Fibroblast of the conjunctiva (primary cell): ENCODE measurements around the gene BCL2L12.
A peak's percentile ranks its signal among the peaks of the same experiment; 100 is the strongest.

ENCODE experiments used
- DNase-seq: peaks from one replicate; pipeline ENCODE4 v3.0.0-alpha.2; 2010; ENCODE audit warnings: low read depth

BCL2L12 gene

DNA sequence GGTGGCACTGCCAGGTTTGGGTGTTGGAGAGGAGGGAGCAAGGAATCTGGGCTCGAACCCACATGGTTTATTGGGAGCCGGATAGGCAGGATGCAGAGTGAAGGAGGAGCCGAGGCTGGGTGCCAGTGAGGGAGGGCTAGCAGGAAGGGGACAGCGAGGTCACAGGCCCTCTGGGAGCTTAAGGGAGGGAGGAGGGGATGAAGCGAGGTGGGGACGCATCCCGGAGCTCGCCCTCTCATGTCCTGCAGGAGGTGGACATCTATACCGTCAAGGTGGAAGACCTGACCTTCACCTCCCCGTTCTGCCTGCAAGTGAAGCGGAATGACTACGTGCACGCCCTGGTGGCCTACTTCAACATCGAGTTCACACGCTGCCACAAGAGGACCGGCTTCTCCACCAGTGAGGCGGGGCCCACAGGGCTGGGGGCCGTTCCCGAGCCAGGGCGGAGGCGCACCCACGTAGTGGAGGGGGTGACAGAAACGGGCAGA, 20.2 kb downstream of the BCL2L12 start:
- no peak for DNase-seq

DNA sequence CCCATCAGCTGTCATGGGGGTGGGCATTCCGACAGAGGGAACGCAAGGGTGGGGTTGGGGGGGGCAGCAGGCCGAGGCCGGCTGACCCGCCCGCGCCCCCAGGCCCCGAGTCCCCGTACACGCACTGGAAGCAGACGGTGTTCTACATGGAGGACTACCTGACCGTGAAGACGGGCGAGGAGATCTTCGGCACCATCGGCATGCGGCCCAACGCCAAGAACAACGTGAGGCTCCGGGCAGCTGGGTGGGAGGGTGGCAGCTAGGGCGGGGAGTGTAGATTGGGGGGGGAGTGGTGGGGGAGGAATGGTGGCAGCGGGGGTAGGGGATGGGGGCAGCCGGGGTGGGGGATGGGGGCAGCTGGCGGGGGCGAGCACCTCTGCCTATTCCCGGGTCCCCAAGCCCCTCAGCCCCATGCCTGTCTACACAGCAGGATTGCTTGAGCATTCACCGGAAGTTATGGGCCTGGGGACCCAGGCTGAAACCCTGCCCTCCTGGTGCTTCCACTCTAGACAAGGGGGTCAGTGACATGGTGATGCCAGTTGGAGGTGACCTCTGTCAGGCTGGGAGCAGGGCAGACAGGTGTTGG, 20.9 kb downstream of the BCL2L12 start:
- DNase-seq = no peak

DNA sequence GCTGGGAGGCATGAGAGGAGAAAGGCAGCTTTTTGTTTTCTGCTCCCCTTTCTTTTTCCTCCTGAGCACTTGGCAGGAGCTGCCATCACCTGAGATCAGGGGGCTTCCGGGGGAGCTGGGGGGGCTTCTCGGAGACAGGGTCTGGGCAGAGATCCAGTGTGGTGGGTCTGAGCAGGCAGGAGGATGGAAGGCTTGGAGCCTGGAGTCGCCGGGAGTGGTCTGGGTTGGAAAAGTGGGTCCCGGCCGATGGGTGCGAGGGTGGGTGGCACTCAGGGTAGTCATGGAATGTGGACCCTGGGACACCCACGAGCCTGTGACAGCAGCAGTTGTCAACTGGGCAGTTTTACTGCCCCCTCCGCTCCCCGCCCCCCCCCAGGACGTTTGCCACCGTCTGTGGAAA, 21.4 kb downstream of the BCL2L12 start:
- DNase-seq = no peak

DNA sequence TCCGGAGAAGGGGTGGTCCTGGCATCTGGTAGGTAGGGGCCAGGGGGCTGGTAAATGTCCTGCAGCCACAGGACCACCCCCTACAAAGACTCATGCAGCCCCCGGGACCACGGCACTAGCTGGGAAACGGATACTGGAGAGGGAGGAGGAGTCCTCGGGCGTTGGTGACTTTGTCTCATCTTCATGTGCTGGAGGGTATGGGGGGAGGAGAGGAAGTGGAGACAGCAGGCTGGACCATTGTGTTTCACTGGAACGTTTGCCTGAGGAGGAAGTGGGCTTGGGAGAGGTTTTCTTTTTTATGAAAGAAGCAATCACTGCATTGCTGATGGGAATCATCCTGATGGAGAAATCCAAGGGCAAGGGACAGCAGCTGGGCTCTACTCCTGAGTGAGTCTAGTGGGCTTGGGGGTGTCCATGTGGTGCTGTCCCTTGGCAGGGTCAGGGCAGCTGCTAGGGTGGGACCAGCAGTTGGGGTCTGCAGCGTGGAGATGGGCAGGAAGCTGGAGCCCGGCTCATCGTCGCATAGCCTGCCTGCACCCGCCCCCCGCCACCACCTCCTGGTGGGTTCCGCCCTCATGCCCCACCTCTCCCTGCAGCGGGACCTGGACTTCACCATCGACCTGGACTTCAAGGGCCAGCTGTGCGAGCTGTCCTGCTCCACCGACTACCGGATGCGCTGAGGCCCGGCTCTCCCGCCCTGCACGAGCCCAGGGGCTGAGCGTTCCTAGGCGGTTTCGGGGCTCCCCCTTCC, 22.0 kb downstream of the BCL2L12 start:
- DNase-seq = no peak

DNA sequence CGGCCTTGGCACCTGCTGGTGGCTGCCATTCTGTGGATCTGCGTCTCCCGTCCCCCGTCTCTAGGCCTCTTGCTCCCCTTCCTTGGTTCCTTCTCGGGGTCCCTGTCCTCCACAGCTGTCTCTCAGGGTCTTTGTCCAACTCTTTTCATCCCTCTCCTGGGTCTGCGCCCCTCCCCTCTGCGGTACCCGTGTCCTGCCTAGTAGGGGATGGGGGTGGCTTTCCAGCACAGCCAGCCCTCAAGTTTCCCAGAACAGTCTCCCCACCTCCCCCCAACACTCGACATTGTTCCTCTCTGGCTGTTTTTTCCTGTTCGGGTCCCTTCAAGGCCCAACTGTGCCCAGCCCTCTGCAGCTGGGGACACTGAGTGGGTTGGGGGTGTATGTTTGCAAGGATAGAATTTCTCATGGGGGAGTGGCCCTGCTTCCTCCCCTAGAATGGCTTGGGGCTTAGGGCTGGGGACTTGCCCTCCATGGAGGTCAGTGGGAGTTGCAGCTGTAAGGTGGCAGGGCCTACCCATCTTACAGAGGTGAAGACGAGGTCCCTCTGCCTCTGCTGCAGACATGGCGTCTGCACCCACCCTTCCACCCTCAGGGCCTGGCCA, 22.9 kb downstream of the BCL2L12 start:
- no peak for DNase-seq

DNA sequence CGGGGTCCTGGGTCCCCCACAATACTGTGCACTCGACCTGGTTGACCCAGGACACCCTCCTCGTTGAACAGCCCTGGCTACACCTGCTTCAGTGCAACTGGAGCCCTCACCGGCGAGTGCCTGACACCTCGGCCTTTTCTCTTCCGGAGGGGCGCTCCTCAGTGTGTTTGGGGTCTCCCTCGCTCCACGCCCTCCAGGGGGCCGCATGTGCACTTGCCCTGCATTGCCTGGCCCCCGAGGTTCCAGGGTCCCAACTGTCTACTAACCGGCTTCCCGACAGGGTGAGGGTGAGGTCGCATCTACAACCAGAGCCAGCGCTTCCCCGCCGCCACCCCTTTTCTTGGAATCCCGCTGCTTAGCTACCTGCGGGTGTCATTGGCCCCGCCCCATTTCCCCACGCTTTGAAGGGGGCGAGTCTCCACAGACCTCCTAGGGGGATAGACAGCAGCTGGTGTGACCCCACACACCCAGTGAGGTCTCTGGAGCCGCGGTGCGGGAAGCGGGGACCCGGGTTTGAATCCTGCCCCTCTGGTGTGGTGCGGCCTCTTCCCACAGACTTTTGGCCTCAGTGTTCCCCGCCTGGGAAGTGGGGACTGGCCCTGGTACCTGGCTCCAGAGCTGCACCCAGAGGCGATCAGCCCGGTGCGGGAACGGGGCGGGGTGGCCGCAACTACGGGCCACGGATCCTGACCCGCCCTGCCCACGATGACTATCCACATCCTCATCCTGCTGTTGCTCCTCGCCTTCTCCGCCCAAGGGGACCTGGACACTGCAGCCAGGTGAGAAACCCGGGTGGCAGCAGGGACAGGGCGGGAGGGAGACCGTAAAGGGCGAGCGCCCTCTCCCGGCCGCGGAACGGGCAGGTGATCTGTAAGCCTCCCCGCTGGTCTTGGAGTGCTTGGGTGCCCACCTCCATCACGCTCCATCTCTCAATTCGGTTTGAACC, 23.7 kb downstream of the BCL2L12 start, which contains the start of gene ADM5:
TSS of gene ADM5 (plus strand) at position 462 of the 946 bp plus-strand sequence. CDS start at position 706, 244 bp downstream.
- no peak for DNase-seq

DNA sequence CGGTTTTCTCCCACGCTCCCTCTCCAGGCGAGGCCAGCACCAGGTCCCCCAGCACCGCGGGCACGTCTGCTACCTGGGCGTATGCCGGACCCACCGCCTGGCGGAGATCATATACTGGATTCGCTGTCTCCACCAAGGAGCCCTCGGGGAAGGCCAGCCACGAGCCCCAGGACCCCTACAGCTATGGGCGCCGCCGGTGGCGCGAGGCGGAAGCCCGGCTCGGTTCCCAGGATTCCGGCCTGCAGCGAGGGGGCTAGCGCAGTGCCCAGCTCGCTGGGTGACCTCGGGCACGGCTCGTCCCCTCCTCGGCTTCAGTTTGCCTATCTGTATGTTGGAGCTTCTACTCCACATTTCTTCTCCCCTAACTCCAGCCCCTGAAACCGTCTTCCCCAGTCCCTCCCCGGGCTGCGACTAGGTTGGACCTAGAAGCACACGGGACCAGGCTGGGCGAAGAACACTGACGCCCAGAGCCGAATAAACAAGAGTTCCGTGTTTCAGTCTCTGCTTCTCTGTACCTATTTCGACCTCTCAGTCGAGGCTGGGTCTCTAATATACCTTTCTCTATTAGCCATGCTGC, 24.4 kb downstream of the BCL2L12 start:
- no peak for DNase-seq

DNA sequence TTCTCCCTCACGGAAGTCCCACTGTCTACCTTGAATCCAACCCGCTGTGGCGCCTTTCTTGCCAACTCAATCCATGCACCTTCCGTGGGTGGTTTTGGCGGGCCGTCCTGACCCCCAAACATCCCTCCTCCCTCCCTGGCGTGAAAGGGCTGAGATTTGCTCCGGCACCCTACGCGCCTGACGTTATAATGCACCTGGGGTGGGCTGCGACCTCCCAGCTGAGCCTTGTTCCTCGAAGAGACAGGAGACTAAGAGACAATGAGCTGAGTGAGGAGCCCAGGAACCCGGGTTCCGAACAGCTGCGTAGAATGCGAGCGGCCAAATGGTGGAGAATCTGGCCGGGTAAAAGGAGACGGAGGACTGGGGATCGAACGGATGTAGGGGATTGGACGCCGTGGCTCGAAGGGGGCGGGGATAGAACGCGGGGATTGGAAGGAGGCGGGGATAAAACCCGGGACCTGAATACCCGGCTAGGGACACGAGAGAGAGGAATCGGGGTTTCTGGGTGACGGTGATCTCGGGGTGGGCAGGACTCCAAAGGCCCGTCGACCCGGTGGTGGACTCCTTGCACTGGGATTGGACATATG, 25.0 kb downstream of the BCL2L12 start, which contains the start of gene CPT1C:
TSS of gene CPT1C (plus strand) at position 461 of the 587 bp plus-strand sequence. CDS start 1,137 bp downstream, outside the sequence.
- peak; percentile 50 for DNase-seq

DNA sequence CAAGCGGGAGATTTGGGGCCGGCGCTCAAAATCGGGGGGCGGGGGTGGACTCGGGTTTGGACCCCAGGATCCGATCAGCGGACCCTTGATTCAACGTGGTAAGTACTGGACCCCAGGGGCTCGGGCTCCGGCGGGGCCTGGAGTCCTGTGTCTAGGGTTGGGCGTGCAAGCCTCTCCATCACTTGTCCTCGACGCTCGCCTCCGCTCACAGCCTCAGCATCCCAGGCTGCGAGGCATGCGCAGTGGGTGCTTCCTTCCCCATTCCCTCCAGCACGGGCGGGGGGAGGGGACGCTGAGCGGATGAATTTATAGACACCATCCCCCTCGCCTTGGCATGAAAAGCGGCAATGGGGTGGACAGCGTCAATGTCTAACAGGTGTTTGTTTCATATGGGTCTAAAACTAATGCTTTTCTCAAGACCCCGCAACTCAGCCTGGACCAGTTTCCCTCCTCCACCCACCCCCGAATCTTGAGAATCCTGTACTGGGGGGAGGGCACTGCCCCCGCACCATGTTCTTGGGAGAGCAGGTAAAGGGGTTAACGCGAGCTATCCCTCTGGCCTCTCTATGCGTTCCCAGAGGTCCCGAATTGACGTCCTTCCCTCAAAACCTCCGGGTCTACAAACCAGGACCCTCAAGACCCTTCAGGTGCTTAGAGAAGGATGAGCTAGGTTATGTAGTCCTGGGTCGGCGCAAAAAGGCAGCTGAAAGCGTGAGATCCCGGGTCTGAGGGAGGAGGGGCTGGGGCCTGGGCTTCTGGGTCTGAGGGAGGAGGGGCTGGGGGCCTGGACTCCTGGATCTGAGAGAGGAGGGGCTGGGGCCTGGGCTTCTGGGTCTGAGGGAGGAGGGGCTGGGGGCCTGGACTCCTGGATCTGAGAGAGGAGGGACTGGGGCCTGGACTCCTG, 25.8 kb downstream of the BCL2L12 start:
- peak; percentile 49 for DNase-seq

DNA sequence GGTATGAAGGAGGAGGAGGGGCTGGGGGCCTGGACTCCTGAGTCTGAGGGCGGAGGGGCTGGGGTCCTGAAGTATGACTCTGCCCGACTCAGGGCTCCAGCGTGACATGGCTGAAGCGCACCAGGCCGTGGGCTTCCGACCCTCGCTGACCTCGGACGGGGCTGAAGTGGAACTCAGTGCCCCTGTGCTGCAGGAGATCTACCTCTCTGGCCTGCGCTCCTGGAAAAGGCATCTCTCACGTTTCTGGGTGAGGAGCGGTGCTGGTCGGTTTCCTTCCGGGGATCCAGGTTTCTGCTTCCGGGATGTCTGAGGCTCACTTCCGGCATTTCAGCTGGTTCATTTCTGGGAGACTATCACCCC, 26.4 kb downstream of the BCL2L12 start:
- no peak for DNase-seq

DNA sequence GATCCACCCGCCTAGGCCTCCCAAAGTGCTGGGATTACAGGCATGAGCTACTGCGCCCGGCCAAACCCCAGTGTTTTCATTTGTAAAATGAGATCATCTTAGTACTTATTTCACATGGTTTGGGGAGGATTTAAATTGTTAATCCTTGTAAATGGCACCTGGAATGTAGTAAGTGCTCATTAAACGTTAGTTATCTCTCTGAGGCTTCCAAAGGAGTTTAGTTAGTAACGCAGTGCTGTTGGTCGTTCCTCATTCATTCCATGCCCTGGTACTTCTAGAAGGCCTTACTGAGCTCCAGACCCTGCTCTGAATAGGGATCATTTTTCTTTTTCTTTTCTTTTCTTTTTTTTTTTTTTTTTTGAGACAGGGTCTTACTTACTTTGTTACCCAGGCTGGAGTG, 30.4 kb downstream of the BCL2L12 start:
- no peak for DNase-seq

DNA sequence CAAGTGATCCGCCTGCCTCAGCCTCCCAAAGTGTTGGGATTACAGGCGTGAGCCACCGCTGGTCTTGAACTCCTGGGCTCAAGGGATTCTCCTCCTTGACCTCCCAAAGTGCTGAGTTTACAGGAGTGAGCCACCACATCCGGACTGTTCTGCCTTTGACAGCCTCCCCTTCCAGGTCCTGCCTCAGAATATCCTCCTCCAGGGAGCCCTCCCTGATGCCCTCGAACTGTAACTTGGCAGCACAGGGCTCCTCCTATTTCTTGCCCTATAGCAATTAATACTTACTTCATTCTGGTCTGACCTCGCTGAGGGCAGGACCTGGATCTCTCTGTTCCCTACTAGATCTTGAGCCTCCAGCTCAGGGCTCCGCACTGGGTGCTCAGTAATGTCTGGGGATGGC, 31.1 kb downstream of the BCL2L12 start:
- DNase-seq = no peak

DNA sequence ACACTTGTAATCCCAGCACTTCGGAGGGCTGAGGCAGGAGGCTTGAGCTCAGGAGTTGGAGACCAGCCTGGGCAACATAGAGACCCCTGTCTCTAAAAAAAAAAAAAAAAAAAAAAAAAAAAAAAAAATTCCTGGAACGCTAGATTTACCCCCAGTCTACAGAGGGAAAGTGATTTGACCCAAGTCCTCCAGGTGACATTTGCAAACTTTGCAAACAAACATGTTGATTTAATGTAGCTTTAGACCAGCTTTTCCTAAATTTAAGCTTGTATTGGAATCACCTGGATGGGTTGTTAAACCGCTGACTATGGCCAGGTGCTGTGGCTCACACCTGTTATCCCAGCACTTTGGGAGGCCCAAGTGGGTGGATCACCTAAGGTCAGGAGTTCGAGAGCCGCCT, 33.6 kb downstream of the BCL2L12 start:
- no peak for DNase-seq

DNA sequence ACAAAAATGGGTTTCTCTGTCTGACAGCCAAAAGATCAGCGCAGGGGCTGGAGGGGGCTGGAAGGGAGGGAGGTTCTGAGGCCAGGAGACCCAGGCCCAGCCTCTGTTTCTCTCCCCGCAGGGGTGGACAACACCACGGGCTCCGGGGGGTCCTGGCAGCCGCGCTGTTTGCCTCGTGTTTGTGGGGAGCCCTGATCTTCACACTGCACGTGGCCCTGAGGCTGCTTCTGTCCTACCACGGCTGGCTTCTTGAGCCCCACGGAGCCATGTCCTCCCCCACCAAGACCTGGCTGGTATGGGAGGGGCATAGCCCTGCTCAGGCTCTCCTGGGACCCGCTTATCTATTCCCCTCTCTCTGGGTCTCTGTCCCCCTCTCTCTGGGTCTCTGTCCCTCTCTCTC, 34.8 kb downstream of the BCL2L12 start:
- DNase-seq = no peak

DNA sequence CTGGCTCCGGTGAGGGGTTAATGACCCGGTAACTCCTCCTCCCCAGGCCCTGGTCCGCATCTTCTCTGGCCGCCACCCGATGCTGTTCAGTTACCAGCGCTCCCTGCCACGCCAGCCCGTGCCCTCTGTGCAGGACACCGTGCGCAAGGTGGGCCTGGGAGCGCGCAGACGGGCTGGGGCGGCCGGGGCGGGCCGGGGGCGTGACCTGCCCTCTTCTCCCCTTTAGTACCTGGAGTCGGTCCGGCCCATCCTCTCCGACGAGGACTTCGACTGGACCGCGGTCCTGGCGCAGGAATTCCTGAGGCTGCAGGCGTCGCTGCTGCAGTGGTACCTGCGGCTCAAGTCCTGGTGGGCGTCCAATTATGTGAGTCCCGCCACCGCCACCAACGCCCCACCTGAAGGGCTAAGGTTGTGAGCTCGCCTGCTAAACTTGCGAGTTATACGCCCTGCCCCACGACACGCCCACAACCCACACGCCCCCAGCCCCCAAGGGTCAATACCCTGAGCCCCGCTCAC, 35.6 kb downstream of the BCL2L12 start:
- no peak for DNase-seq

DNA sequence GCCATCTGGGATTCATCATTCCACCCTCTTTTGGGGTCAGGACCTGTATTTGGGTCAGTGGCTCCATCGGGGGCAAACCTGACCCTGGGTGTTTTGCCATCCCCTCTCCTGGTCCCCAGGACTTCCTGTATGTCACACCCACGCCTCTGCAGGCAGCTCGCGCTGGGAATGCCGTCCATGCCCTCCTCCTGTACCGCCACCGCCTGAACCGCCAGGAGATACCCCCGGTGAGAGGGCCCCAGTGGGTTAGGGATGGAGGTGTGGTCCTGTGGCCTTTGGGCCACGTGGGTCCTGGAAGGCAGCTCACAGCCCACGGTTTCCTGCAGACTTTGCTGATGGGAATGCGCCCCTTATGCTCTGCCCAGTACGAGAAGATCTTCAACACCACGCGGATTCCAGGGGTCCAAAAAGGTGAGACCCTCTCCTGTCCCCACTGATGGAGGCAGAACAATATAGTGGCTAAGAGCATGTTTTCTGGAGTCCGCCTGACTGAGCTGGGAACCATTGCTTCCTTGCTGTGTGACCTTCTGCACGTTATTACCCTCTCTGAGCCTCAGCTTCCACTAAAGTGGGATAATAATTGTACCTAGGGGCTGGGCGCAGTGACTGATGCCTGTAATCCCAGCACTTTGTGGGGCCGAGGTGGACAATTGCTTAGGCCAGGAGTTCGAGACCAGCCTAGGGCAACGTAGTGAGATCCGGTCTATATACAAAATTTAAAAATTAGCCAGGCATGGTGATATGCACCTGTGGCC, 39.3 kb downstream of the BCL2L12 start:
- no peak for DNase-seq

DNA sequence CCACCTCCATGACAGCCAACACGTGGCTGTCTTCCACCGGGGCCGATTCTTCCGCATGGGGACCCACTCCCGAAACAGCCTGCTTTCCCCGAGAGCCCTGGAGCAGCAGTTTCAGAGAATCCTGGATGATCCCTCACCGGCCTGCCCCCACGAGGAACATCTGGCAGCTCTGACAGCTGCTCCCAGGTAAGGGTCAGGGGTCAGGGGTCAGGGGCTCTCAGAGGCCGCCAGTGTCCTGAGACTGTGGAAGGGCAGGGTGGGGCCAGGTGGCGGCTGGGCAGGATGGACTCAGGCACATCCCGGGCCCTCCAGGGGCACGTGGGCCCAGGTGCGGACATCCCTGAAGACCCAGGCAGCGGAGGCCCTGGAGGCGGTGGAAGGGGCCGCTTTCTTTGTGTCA, 40.2 kb downstream of the BCL2L12 start:
- no peak for DNase-seq

DNA sequence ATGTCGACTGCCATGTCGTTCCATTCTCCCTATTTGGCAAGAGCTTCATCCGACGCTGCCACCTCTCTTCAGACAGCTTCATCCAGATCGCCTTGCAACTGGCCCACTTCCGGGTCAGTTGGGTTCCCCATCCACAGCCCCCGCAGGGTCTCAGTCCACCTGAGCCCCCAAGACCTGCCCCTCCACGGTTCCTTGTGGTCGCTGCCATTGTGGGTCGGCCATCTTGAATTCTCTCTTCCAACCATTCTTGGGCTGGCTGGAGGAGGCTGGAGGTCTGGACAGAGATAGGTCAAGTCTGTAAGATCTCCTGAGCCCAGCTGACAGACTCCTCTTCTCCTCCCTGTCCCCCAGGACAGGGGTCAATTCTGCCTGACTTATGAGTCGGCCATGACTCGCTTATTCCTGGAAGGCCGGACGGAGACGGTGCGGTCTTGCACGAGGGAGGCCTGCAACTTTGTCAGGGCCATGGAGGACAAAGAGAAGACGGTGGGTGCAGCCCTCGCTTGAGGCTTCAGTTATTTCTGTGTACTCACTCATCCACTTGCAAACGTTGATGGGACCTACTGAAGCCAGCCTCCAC, 44.7 kb downstream of the BCL2L12 start:
- DNase-seq = peak; percentile 32

DNA sequence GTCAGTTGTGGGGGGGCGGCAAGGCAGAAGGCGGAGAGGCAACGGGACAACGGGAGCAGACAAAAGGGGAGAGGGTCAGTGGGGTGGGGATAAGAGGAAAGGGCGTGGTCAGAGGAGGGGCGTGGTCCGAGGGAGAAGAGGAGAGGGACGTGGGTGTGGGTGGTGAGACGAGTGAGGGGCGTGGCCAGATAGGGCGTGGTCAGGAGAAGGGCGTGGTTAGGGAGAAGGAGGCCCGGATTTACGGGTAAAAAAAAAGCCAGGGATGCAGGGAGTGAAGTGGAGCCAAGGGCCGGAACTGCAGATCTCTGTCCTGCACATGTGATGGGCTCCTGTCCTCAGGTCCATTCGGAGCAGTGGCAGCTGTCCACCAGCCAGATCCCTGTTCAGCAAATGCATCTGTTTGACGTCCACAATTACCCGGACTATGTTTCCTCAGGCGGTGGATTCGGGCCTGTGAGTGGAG, 46.7 kb downstream of the BCL2L12 start:
- peak; percentile 68 for DNase-seq
